Tibial nerve (tissue), 4 donors: Measurements from ENCODE around the gene MESP2. TPM values are rescaled to one million over a fixed set of nuclear protein-coding genes. Genes with fewer than 3 reads are reported as not detected.

Source experiments
- DNase-seq, 2 donors: peaks; one replicate each; pipeline ENCODE4 v3.0.0-alpha.2; 2019; ENCODE audit warnings: low spot score in 2 of 2
- H3K27ac ChIP-seq, 4 donors: fragments of 200-600 bp; sonication (generic) in 3 of 4; one replicate each; pipeline ENCODE4 v1.5.1; 2017 to 2019; ENCODE audit warnings: mild to moderate bottlenecking in 1 of 4
- H3K27me3 ChIP-seq, 2 donors: fragments of 200-600 bp; sonication (generic) in 1 of 2; one replicate each; pipeline versions ENCODE4 v1.5.1 to v1.6.0; 2017 to 2019
- H3K36me3 ChIP-seq, 3 donors: fragments of 200-600 bp; sonication (generic); one replicate each; pipeline ENCODE4 v1.5.1; 2018 to 2019
- H3K4me1 ChIP-seq, 4 donors: fragments of 200-600 bp; sonication (generic) in 3 of 4; one replicate each; pipeline ENCODE4 v1.5.1; 2017 to 2019
- H3K4me3 ChIP-seq, 4 donors: fragments of 200-600 bp; sonication (generic) in 3 of 4; one replicate each; pipeline ENCODE4 v1.5.1; 2017 to 2019; ENCODE audit warnings: mild to moderate bottlenecking in 1 of 4, moderate library complexity in 1 of 4
- H3K9me3 ChIP-seq, 4 donors: fragments of 200-600 bp; sonication (generic) in 3 of 4; one replicate each; pipeline ENCODE4 v1.5.1; 2017 to 2019
- EP300 ChIP-seq, 2 donors: sonication (generic); formaldehyde crosslinking; IDR thresholded peaks; one replicate each; pipeline ENCODE4 v1.6.1; 2017; ENCODE audit warnings: antibody characterized with exemption in 2 of 2, mild to moderate bottlenecking in 1 of 2
- POLR2A ChIP-seq, 2 donors: fragments of 450-650 bp; IDR thresholded peaks; one replicate each; pipeline ENCODE4 v1.6.1; 2017; ENCODE audit warnings: antibody characterized with exemption in 2 of 2, mild to moderate bottlenecking in 2 of 2, moderate library complexity in 2 of 2
- WGBS, 2 donors: methylation state at CpG; one replicate each; pipeline ENCODE4 v1.1.5; 2018; 5-methylcytosine and 5-hydroxymethylcytosine counted together
- total RNA-seq, 4 donors: library from RNA; depleted of rRNA; stranded (reverse); fragments of >200 nt; gene quantifications; one replicate each; pipeline ENCODE4 v1.1.0, GENCODE V29; 2016
- TF ChIP-seq, protein P1 (sequence below), 5 experiments: fragments of 200-600 bp in 3 of 5; fragments of 450-650 bp in 2 of 5; sonication (generic) in 3 of 5; IDR thresholded peaks; one replicate each; pipeline ENCODE4 v1.5.1; 2016 to 2019; ENCODE audit warnings: antibody characterized with exemption in 5 of 5, mild to moderate bottlenecking in 3 of 5, moderate library complexity in 2 of 5

The MESP2 gene
- total RNA-seq, 4 donors from 2014 or later, result 1.5 TPM; not detected in 3

GRCh38 chr15:89759835-89760234 is 16.3 kb upstream of the MESP2 start:
- Histone ChIP-seq H3K27me3 (no peaks in the 10 kb centered on the region), H3K27ac (no peak overlapping the region), H3K36me3 (no peaks in the 10 kb centered on the region), H3K9me3 (no peaks in the 10 kb centered on the region), H3K4me3 (no peak overlapping the region), H3K4me1 (peaks cover 0 to 8% (median 0%) of the 10 kb centered on the region in 4 donors)
- 73 to 80% methylated on average over 3 of the region's 3 CpGs for WGBS, 2 donors
- no peak for TF ChIP-seq POLR2A (IDR thresholded peaks at IDR 0.05)
- no peak for TF ChIP-seq EP300 (IDR thresholded peaks at IDR 0.05)
- TF ChIP-seq, protein P1, sequence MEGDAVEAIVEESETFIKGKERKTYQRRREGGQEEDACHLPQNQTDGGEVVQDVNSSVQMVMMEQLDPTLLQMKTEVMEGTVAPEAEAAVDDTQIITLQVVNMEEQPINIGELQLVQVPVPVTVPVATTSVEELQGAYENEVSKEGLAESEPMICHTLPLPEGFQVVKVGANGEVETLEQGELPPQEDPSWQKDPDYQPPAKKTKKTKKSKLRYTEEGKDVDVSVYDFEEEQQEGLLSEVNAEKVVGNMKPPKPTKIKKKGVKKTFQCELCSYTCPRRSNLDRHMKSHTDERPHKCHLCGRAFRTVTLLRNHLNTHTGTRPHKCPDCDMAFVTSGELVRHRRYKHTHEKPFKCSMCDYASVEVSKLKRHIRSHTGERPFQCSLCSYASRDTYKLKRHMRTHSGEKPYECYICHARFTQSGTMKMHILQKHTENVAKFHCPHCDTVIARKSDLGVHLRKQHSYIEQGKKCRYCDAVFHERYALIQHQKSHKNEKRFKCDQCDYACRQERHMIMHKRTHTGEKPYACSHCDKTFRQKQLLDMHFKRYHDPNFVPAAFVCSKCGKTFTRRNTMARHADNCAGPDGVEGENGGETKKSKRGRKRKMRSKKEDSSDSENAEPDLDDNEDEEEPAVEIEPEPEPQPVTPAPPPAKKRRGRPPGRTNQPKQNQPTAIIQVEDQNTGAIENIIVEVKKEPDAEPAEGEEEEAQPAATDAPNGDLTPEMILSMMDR (IDR thresholded peaks at IDR 0.05), result no peak
- no peak for DNase-seq

- peak; percentile 76 to 92 for DNase-seq
- Histone ChIP-seq H3K27ac (no peak overlapping the region), H3K4me1 (peaks cover 0 to 8% (median 0%) of the 10 kb centered on the region in 4 donors)
These were observed 15.7 kb upstream of the MESP2 start for GRCh38 chr15:89760303-89761008.

GRCh38 chr15:89761009-89761831 is 14.9 kb upstream of the MESP2 start:
- Histone ChIP-seq H3K27me3 (no peaks in the 10 kb centered on the region), H3K9me3 (no peaks in the 10 kb centered on the region), H3K4me1 (peaks cover 0 to 8% (median 0%) of the 10 kb centered on the region in 4 donors), H3K27ac (peak overlapping the region in 1 of 4 donors; percentile 27), H3K4me3 (no peak overlapping the region), H3K36me3 (no peaks in the 10 kb centered on the region)
- DNase-seq, result no peak
- TF ChIP-seq, protein P1 (IDR thresholded peaks at IDR 0.05), result peak in 2 of 5 experiments; percentile 6 to 23
- no peak for TF ChIP-seq POLR2A (IDR thresholded peaks at IDR 0.05)
- TF ChIP-seq EP300 (IDR thresholded peaks at IDR 0.05), result no peak
- 60 to 64% methylated on average over 14 to 17 of the region's 18 CpGs for WGBS, 2 donors

More at GRCh38 chr15:89760303-89761008, 15.7 kb upstream of the MESP2 start:
- no peaks in the 10 kb centered on the region for H3K9me3 ChIP-seq
- no peak for TF ChIP-seq POLR2A (IDR thresholded peaks at IDR 0.05)
- TF ChIP-seq EP300 (IDR thresholded peaks at IDR 0.05), result no peak
- TF ChIP-seq, protein P1 (IDR thresholded peaks at IDR 0.05), result peak; percentile 88 to 94 (median 91)
- no peak overlapping the region for H3K4me3 ChIP-seq
- no peaks in the 10 kb centered on the region for H3K27me3 ChIP-seq
- 31 to 32% methylated on average over 16 of the region's 16 CpGs for WGBS, 2 donors
- H3K36me3 ChIP-seq, result no peaks in the 10 kb centered on the region

GRCh38 chr15:89761929-89762328 is 14.2 kb upstream of the MESP2 start:
- Histone ChIP-seq H3K27me3 (no peaks in the 10 kb centered on the region), H3K27ac (peak overlapping the region in 1 of 4 donors; percentile 27), H3K36me3 (no peaks in the 10 kb centered on the region), H3K4me3 (no peak overlapping the region), H3K4me1 (peaks cover 0 to 8% (median 0%) of the 10 kb centered on the region in 4 donors), H3K9me3 (no peaks in the 10 kb centered on the region)
- 74 to 80% methylated on average over 5 of the region's 5 CpGs for WGBS, 2 donors
- no peak for DNase-seq
- TF ChIP-seq EP300 (IDR thresholded peaks at IDR 0.05) (no peak), POLR2A (IDR thresholded peaks at IDR 0.05) (no peak)
- TF ChIP-seq, protein P1 (IDR thresholded peaks at IDR 0.05), result no peak

- Histone ChIP-seq H3K9me3 (no peaks in the 10 kb centered on the region), H3K27me3 (no peaks in the 10 kb centered on the region), H3K4me3 (no peak overlapping the region), H3K36me3 (no peaks in the 10 kb centered on the region), H3K27ac (no peak overlapping the region), H3K4me1 (peaks cover 0 to 4% (median 0%) of the 10 kb centered on the region in 4 donors)
- TF ChIP-seq POLR2A (IDR thresholded peaks at IDR 0.05), result no peak
- TF ChIP-seq EP300 (IDR thresholded peaks at IDR 0.05), result no peak
- TF ChIP-seq, protein P1 (IDR thresholded peaks at IDR 0.05), result no peak
- no peak for DNase-seq
- 0 to 64% methylated on average over 1 of the region's 1 CpG for WGBS, 2 donors
These were observed 10.4 kb upstream of the MESP2 start for GRCh38 chr15:89765694-89766093.
